Spleen (tissue), 11 donors: ENCODE data around the gene PDCD1. TPM values are rescaled to one million over a fixed set of nuclear protein-coding genes. Genes with fewer than 3 reads are reported as not detected.

Source experiments
- DNase-seq: peaks from one replicate; pipeline ENCODE4 v3.0.0-alpha.2; 2020
- H3K27ac ChIP-seq, 8 donors: fragments of 200-600 bp; sonication (generic) in 7 of 8; 1 replicate in 4 of 8; 2 replicates in 4 of 8; pipeline versions ENCODE4 v1.5.0 to v1.8.0; 2016 to 2021; ENCODE audit warnings: inconsistent platforms in 4 of 8, mild to moderate bottlenecking in 4 of 8, moderate library complexity in 1 of 8
- H3K27me3 ChIP-seq, 7 donors: fragments of 200-600 bp; sonication (generic) in 6 of 7; replicated peaks in 1 of 7; 1 replicate in 4 of 7; 2 replicates in 3 of 7; pipeline versions ENCODE4 v1.5.0 to v1.8.0; 2016 to 2021; ENCODE audit warnings: inconsistent platforms in 3 of 7, mild to moderate bottlenecking in 1 of 7
- H3K36me3 ChIP-seq, 6 donors: fragments of 200-600 bp; sonication (generic) in 5 of 6; 1 replicate in 4 of 6; 2 replicates in 2 of 6; pipeline versions ENCODE4 v1.5.0 to v1.8.0; 2016 to 2021; ENCODE audit warnings: inconsistent platforms in 2 of 6
- H3K4me1 ChIP-seq, 6 donors: fragments of 200-600 bp; sonication (generic) in 5 of 6; 1 replicate in 3 of 6; 2 replicates in 3 of 6; pipeline versions ENCODE4 v1.5.0 to v1.8.0; 2016 to 2021; ENCODE audit warnings: inconsistent platforms in 3 of 6
- H3K4me3 ChIP-seq, 8 donors: fragments of 200-600 bp; sonication (generic) in 7 of 8; 1 replicate in 4 of 8; 2 replicates in 4 of 8; pipeline versions ENCODE4 v1.5.0 to v1.8.0; 2016 to 2021; ENCODE audit warnings: inconsistent platforms in 4 of 8, mild to moderate bottlenecking in 4 of 8, moderate library complexity in 2 of 8
- H3K9me3 ChIP-seq, 8 donors: fragments of 200-600 bp; sonication (generic) in 7 of 8; 1 replicate in 4 of 8; 2 replicates in 4 of 8; pipeline versions ENCODE4 v1.5.0 to v1.8.0; 2016 to 2021; ENCODE audit warnings: inconsistent platforms in 4 of 8
- CTCF ChIP-seq, 11 experiments: fragments of 200-600 bp in 7 of 11; fragments of 450-650 bp in 4 of 11; sonication (generic) in 4 of 11; IDR thresholded peaks in 8 of 11; conservative IDR thresholded peaks in 3 of 11; 1 replicate in 7 of 11; 2 replicates in 4 of 11; pipeline versions ENCODE4 v1.4.0 to v1.8.0; 2016 to 2021; ENCODE audit warnings: antibody characterized with exemption in 11 of 11, inconsistent platforms in 4 of 11, mild to moderate bottlenecking in 1 of 11
- POLR2A ChIP-seq, 3 donors: fragments of 450-650 bp; IDR thresholded peaks; one replicate each; pipeline ENCODE4 v1.5.1; 2017; ENCODE audit warnings: antibody characterized with exemption in 3 of 3, mild to moderate bottlenecking in 1 of 3
- POLR2AphosphoS5 ChIP-seq, 3 donors: sonication (generic); formaldehyde crosslinking; IDR thresholded peaks; one replicate each; pipeline ENCODE4 v1.5.1; 2017; ENCODE audit warnings: antibody characterized with exemption in 3 of 3
- WGBS, 5 donors: extraction: QIAGEN DNeasy Blood & Tissue Kit in 3 of 5; methylation state at CpG; one replicate each; pipeline versions ENCODE4 v1.1.5 to v1.1.7; 2013 to 2018; 5-methylcytosine and 5-hydroxymethylcytosine counted together
- intact Hi-C: fragments of 100-400 bp; cut with DNase I; formaldehyde crosslinking; loops from one replicate; pipeline ENCODE4 v1.15.0; 2023; ENCODE audit warnings: low total_unique reads
- polyA plus RNA-seq, 3 donors: library from polyadenylated mRNA; stranded (reverse); fragments of 200-250 nt; gene quantifications; one replicate each; pipeline ENCODE4 v1.2.1, GENCODE V29; 2013
- total RNA-seq, 7 donors: library from RNA; depleted of rRNA in 3 of 7; stranded (reverse); fragments of >200 nt in 3 of 7; fragmentation: NEBNext Ultra II Directional in 4 of 7; extraction: Animal tissue kit (Norgen Biotek cat#: 25700) in 4 of 7; gene quantifications; one replicate each; pipeline versions ENCODE4 v1.1.0 to v1.2.1, GENCODE V29; 2016 to 2021
- donor health status: healthy with polysubstance abuse.
- donor health status: DM: no; HTN: no; CAD: no; lungs with moderate emphysema.
- donor health status: DM: no; HTN: no; CAD: no.
- donor health status: Bipolar disorder and iron deficiency.
- donor health status: healthy.
- donor health status: DM: no; HTN: no; CAD: no.
- donor health status: DM: yes; HTN: yes; CAD: no.

The PDCD1 gene
- total and polyA plus RNA-seq, 10 donors: 2.7 to 7.9 (median 5.3) TPM

- WGBS, 5 donors: 63 to 87% (median 75%) methylated on average over 15 to 16 of the region's 16 CpGs
- H3K4me3 ChIP-seq: peak overlapping the region; percentile 49 to 85 (median 60)
- peaks cover 0 to 15% (median 0%) of the 10 kb centered on the region in 6 donors for H3K36me3 ChIP-seq
- intact Hi-C loops: no loop called here
- H3K27ac ChIP-seq: peak overlapping the region; percentile 69 to 97 (median 90)
- no peak for DNase-seq
- TF ChIP-seq CTCF (IDR thresholded peaks at IDR 0.05 in 8 of 11, conservative IDR thresholded peaks at IDR 0.05 in 3 of 11) (no peak), POLR2AphosphoS5 (IDR thresholded peaks at IDR 0.05) (no peak), POLR2A (IDR thresholded peaks at IDR 0.05) (no peak)
- no peaks in the 10 kb centered on the region for H3K27me3 ChIP-seq
- H3K4me1 ChIP-seq: peaks cover 14 to 53% (median 34%) of the 10 kb centered on the region in 6 donors
- no peaks in the 10 kb centered on the region for H3K9me3 ChIP-seq
These were observed 21.8 kb upstream of the PDCD1 start for GRCh38 chr2:241880311-241881073.

- Histone ChIP-seq H3K27me3 (no peaks in the 10 kb centered on the region), H3K4me1 (peaks cover 14 to 44% (median 34%) of the 10 kb centered on the region in 6 donors), H3K4me3 (no peak overlapping the region), H3K27ac (no peak overlapping the region), H3K9me3 (peaks cover 0 to 3% (median 0%) of the 10 kb centered on the region in 8 donors), H3K36me3 (peaks cover 0 to 4% (median 0%) of the 10 kb centered on the region in 6 donors)
- 81 to 95% (median 86%) methylated on average over 8 to 9 of the region's 9 CpGs for WGBS, 5 donors
- intact Hi-C loops: loop anchor here (10.0 kb wide), 1 partner anchor 145 kb away; the partner anchor contains the start of gene D2HGDH
- TF ChIP-seq CTCF (IDR thresholded peaks at IDR 0.05 in 8 of 11, conservative IDR thresholded peaks at IDR 0.05 in 3 of 11) (no peak), POLR2AphosphoS5 (IDR thresholded peaks at IDR 0.05) (no peak), POLR2A (IDR thresholded peaks at IDR 0.05) (no peak)
- DNase-seq: no peak
These were observed 20.6 kb upstream of the PDCD1 start for GRCh38 chr2:241879326-241879725.

GRCh38 chr2:241877989-241878970 is 19.6 kb upstream of the PDCD1 start:
- DNase-seq: peak; percentile 93
- no peaks in the 10 kb centered on the region for H3K27me3 ChIP-seq
- H3K36me3 ChIP-seq: no peaks in the 10 kb centered on the region
- H3K4me3 ChIP-seq: no peak overlapping the region
- intact Hi-C loops: loop anchor here (10.0 kb wide), 1 partner anchor 143 kb away; the partner anchor contains the start of gene D2HGDH
- peaks cover 12 to 36% (median 31%) of the 10 kb centered on the region in 6 donors for H3K4me1 ChIP-seq
- H3K9me3 ChIP-seq: peaks cover 0 to 3% (median 0%) of the 10 kb centered on the region in 8 donors
- H3K27ac ChIP-seq: no peak overlapping the region
- TF ChIP-seq CTCF (IDR thresholded peaks at IDR 0.05 in 8 of 11, conservative IDR thresholded peaks at IDR 0.05 in 3 of 11) (peak; percentile 36 to 86 (median 68)), POLR2A (IDR thresholded peaks at IDR 0.05) (no peak), POLR2AphosphoS5 (IDR thresholded peaks at IDR 0.05) (peak; percentile 41 to 71 (median 60))
- WGBS, 5 donors: 34 to 52% (median 36%) methylated on average over 14 to 27 of the region's 27 CpGs
